A549 (cell line): ENCODE measurements around the gene CDH22.

Experiments used
- BHLHE40 ChIP-seq: IDR thresholded peaks from 2 replicates; pipeline ENCODE4 v1.6.1; 2012; ENCODE audit warnings: low read depth, low read length, inconsistent platforms
- CBX2 ChIP-seq: fragments of 200-600 bp; sonication (generic); IDR thresholded peaks from 2 replicates; pipeline ENCODE4 v1.6.1; 2016; ENCODE audit warnings: low read depth, mild to moderate bottlenecking, borderline replicate concordance
- CEBPB ChIP-seq, 2 experiments: fragments of >200 bp in 1 of 2; sonication (Bioruptor Twin) in 1 of 2; formaldehyde crosslinking in 1 of 2; IDR thresholded peaks; 2 replicates each; pipeline ENCODE4 v1.6.1; 2012 to 2016
- CTCF ChIP-seq: fragments of >200 bp; sonication (Bioruptor Twin); formaldehyde crosslinking; IDR thresholded peaks from 3 replicates; pipeline ENCODE4 v1.5.1; 2016
- EHF ChIP-seq: fragments of 250-450 bp; sonication (Bioruptor Pico); IDR thresholded peaks from 2 replicates; pipeline ENCODE4 v1.5.0; 2020; ENCODE audit warnings: mild to moderate bottlenecking
- EP300 ChIP-seq, 2 experiments: fragments of >200 bp; sonication (Bioruptor Twin); formaldehyde crosslinking; IDR thresholded peaks; 2 replicates in 1 of 2; 3 replicates in 1 of 2; pipeline ENCODE4 v1.6.1; 2016 to 2017
- ESRRA ChIP-seq: fragments of 150-350 bp; IDR thresholded peaks from 2 replicates; pipeline ENCODE4 v1.6.1; 2014; ENCODE audit warnings: mild to moderate bottlenecking, low read length, borderline replicate concordance
- POLR2A ChIP-seq: IDR thresholded peaks from 2 replicates; pipeline ENCODE4 v1.6.1; 2012; ENCODE audit warnings: mild to moderate bottlenecking, low read length
- REST ChIP-seq: fragments of 200-600 bp; sonication (generic); IDR thresholded peaks from 2 replicates; pipeline ENCODE4 v1.6.1; 2016; ENCODE audit warnings: antibody characterized with exemption, mild to moderate bottlenecking, moderate library complexity
- SREBF2 ChIP-seq: fragments of 450-650 bp; IDR thresholded peaks from 2 replicates; pipeline ENCODE4 v1.6.1; 2014; ENCODE audit warnings: mild to moderate bottlenecking, moderate library complexity
- TF ChIP-seq, protein P1 (sequence below): IDR thresholded peaks from 2 replicates; pipeline ENCODE4 v1.6.1; 2012

- no peak for TF ChIP-seq CTCF
- TF ChIP-seq POLR2A, result no peak
- no peak for TF ChIP-seq BHLHE40
- no peak for TF ChIP-seq CBX2
- TF ChIP-seq EHF (CRISPR knock-in tag), result no peak
- no peak for TF ChIP-seq ESRRA
- TF ChIP-seq EP300 (IDR thresholded peaks at IDR 0.05), result no peak
- no peak for TF ChIP-seq SREBF2
- no peak for TF ChIP-seq CEBPB (IDR thresholded peaks at IDR 0.05)
- no peak for TF ChIP-seq REST
- TF ChIP-seq, protein P1, sequence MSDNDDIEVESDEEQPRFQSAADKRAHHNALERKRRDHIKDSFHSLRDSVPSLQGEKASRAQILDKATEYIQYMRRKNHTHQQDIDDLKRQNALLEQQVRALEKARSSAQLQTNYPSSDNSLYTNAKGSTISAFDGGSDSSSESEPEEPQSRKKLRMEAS, result no peak
Observed at GRCh38 chr20:46219920-46220319, 88.4 kb downstream of the CDH22 start.
